Stomach (tissue), 4 donors: ENCODE measurements around the gene NTF4.

ENCODE experiments used
- EP300 ChIP-seq: sonication (generic); formaldehyde crosslinking; IDR thresholded peaks from one replicate; pipeline ENCODE4 v1.6.1; 2017; ENCODE audit warnings: antibody characterized with exemption
- POLR2AphosphoS5 ChIP-seq, 3 donors: sonication (generic); formaldehyde crosslinking; IDR thresholded peaks; one replicate each; pipeline ENCODE4 v1.6.1; 2016; ENCODE audit warnings: antibody characterized with exemption in 3 of 3
- TF ChIP-seq, protein P1 (sequence below), 7 experiments: fragments of 450-650 bp in 4 of 7; fragments of 200-600 bp in 3 of 7; sonication (generic) in 3 of 7; IDR thresholded peaks; one replicate each; pipeline ENCODE4 v1.5.1; 2016 to 2019; ENCODE audit warnings: antibody characterized with exemption in 7 of 7, control low read depth in 2 of 7, mild to moderate bottlenecking in 1 of 7

DNA sequence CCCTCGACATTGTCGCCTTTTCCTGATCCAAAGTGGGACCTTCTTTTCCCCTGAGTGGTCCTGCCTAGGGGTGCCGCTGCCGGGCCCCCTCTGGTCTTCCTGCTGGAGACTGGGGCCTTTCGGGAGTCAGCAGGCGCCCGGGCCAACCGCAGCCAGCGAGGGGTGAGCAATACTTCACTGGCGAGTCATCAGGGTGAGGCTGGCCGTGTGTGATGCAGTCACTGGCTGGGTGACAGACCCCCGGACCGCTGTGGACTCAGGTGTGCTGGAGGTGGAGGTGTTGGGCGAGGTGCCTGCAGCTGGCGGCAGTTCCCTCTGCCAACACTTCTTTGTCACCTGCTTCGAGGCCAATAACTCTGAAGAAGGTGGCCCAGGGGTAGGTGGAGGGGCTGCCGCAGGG is 22.4 kb downstream of the NTF4 start:
- TF ChIP-seq EP300: no peak
- no peak for TF ChIP-seq POLR2AphosphoS5 (IDR thresholded peaks at IDR 0.05)
- TF ChIP-seq, protein P1, sequence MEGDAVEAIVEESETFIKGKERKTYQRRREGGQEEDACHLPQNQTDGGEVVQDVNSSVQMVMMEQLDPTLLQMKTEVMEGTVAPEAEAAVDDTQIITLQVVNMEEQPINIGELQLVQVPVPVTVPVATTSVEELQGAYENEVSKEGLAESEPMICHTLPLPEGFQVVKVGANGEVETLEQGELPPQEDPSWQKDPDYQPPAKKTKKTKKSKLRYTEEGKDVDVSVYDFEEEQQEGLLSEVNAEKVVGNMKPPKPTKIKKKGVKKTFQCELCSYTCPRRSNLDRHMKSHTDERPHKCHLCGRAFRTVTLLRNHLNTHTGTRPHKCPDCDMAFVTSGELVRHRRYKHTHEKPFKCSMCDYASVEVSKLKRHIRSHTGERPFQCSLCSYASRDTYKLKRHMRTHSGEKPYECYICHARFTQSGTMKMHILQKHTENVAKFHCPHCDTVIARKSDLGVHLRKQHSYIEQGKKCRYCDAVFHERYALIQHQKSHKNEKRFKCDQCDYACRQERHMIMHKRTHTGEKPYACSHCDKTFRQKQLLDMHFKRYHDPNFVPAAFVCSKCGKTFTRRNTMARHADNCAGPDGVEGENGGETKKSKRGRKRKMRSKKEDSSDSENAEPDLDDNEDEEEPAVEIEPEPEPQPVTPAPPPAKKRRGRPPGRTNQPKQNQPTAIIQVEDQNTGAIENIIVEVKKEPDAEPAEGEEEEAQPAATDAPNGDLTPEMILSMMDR (IDR thresholded peaks at IDR 0.05): no peak
